HG03575 (cell line): ENCODE results near the gene ZNF563.
A peak's percentile ranks its signal among the peaks of the same experiment; 100 is the strongest.
"Not testable (repeated sequence)": the region's sequence is repeated elsewhere in the genome, so short reads cannot be mapped to it uniquely, and the experiment has no call there.

Experiments
- ATAC-seq: cut with Tn5 transposase; IDR thresholded peaks from one replicate; pipeline ENCODE4 v1.9.1; 2021; ENCODE audit not compliant: unreplicated experiment, insufficient number of reproducible peaks, low FRiP score; ENCODE audit errors: extremely low read depth

Gene ZNF563

GRCh38 chr19:12333162-12334159, at the start of gene ZNF563:
ZNF563 (minus strand) TSS chr19:12333633; CDS start chr19:12333482, 151 bp downstream.
- peak; percentile 45 for ATAC-seq

DNA sequence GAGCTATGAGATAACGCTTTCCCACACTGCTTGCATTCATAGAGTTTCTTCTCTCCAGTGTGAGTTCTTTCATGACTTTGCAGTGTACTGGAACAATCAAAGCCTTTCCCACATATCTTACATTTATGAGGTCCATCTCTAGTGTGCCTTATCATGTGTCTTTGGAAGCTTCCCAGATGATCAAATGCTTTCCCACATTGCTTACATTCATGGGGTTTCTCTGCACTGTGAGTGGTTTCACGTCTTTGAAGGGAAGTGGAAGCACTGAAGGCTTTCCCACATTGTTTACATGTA, 47.0 kb upstream of the ZNF563 start:
- no peak for ATAC-seq

DNA sequence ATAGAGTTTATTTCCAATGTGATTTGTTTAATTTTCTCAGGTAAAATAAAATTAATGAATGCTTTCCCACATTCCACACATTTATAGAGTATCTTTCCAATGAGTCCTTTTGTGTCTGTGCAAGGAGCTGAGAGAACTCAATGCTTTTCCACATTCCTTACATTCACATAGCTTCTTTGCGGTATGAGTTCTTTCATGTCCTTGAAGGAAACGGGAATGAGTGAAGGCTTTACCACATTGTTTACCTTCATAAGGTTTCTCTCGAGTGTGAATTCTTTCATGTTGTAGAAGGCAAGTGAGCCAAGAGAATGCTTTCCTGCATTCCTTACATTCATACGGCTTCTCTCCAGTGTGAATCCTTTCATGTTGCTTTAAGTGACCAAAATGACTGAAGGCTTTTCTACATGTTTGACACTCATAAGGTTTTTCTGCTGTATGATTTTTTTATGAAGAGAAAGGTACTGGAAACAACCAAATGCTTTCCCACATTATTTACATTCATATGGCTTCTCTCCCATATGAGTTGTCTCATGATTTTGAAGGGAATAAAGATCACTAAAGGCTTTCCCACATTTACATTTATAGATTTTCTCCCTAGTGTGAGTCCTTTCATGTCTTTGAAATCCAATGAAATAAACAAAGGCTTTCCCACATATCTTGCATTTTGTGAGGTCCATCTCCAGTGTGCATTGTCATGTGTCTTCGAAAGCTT, 46.5 kb upstream of the ZNF563 start:
- ATAC-seq = no peak

- no peak for ATAC-seq
Measured at GRCh38 chr19:12374026-12374425, 40.6 kb upstream of the ZNF563 start.

- ATAC-seq = no peak
Measured at GRCh38 chr19:12365236-12366162, 32.1 kb upstream of the ZNF563 start, which contains the start of gene ZNF442. ZNF442 (minus strand) TSS chr19:12365683; CDS start chr19:12363631, 2,052 bp downstream.

GRCh38 chr19:12364391-12365235, 31.2 kb upstream of the ZNF563 start:
- no peak for ATAC-seq

- not testable (repeated sequence) for ATAC-seq
Measured at GRCh38 chr19:12362236-12362635, 28.8 kb upstream of the ZNF563 start.

GRCh38 chr19:12353375-12353774, 19.9 kb upstream of the ZNF563 start:
- ATAC-seq = no peak

GRCh38 chr19:12350890-12351197, 17.4 kb upstream of the ZNF563 start:
- ATAC-seq = no peak

DNA sequence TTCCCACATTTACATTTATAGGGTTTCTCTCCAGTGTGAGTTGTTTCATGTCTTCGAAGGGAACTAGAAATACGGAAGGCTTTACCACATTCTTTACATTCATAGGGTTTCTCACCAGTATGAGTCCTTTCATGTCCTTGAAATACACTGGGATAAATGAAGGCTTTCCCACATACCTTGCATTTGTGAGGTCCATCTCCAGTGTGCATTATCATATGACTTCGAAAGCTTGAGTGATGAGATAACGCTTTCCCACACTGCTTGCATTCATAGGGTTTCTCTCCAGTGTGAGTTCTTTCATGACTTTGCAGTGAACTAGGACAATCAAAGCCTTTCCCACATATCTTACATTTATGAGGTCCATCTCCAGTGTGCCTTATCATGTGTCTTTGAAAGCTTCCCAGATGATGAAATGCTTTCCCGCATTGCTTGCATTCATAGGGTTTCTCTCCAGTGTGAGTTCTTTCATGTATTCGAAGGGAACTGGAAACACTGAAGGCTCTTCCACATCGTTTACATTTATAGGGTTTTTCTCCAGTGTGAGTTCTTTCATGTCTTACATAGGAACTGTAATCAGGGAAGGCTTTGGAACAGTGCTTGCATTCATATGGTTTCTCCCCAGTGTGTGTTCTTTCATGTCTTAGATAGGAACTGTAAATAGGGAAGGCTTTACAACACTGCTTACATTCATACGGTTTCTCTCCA, 16.9 kb upstream of the ZNF563 start:
- ATAC-seq = no peak

DNA sequence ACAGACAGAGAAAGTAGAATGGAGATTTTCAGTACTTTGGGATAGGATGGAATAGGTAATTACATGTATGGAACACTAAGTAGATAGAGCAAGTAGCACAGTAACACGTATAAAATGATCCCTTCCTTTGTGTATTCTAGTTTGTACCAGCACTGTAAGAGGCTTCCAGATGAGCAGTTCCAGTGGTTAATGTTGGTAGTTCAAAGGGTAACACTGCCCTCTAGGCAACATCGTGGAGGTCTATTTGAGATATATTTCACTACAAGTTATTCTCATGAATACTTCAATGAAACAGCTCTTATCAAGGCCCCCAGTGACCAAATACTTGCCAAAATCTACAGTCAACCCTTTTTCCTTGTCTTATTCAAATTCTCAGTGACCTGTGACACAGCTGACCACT, 13.5 kb upstream of the ZNF563 start:
- ATAC-seq = no peak

DNA sequence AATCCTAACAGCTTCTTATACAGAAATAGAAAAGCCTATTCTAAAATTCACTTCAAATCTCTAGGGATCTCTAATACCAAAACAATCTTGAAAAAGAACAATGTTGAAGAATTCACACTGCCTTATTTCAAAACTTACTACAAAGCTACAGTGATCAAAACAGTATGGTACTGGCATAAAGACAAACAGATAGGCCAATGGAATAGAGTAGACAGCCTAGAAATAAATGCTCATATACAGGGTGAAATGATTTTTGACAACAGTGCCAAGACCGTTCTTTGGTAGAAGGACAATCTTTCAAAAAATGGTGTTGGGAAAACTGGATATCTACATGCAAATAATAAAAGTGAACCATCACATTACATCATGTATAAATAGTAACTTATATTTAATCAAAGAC, 11.8 kb upstream of the ZNF563 start:
- ATAC-seq = no peak

GRCh38 chr19:12331211-12331941, 2.1 kb downstream of the ZNF563 start:
- ATAC-seq = no peak

DNA sequence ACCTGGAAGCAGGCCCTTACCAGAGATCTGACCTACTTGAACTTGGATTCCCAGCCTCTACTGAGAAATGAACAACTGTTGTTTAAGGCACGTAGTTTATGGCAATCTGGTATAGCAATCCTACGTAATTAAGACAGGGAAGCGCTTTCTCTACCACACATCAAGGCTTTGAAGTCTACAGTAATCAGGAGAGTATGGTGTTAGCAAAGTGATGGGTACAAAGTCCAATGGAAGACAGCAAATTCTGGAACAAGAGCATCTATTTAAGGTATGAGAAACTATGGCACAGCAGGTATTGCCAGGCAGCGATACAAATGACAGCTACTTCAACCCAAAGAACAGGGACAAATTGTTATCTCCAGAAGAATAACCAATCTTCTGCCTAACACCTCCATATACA, 3.1 kb downstream of the ZNF563 start:
- no peak for ATAC-seq

GRCh38 chr19:12325690-12326089, 7.7 kb downstream of the ZNF563 start:
- no peak for ATAC-seq

DNA sequence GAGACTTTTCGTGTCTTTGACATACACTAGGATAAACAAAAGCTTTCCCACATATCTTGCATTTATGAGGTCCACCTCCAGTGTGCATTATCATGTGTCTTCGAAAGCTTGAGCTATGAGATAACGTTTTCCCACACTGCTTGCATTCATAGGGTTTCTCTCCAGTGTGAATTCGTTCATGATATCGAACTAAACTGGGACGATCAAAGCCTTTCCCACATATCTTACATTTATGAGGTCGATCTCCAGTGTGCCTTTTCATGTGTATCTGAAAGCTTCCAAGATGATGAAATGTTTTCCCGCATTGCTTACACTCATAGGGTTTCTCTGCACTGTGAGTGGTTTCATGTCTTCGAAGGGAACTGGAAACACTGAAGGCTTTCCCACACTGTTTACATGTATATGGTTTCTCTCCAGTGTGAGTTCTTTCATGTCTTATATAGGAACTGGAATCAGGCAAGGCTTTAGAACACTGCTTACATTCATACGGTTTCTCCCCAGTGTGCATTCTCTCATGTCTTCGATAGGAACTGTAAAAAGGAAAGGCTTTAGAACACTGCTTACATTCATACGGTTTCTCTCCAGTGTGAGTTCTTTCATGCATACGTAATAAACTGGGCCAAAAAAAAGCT, 14.5 kb downstream of the ZNF563 start:
- ATAC-seq = no peak

- ATAC-seq = no peak
Measured at GRCh38 chr19:12314553-12314952, 18.9 kb downstream of the ZNF563 start.
